HEK293 (cell line): ENCODE measurements around the gene ERP44.
"Not testable (repeated sequence)": the region's sequence is repeated elsewhere in the genome, so short reads cannot be mapped to it uniquely, and the experiment has no call there.

Experiments used
- CTCF ChIA-PET: fragments of 350-600 bp; formaldehyde crosslinking; extraction: SDS; loops from one replicate; lab custom pipeline; 2021; ENCODE audit warnings: antibody characterized with exemption; lab: Yijun Ruan, JAX
- POLR2A ChIA-PET: fragments of 300-600 bp; formaldehyde crosslinking; extraction: SDS; loops from one replicate; lab custom pipeline; 2020; ENCODE audit warnings: antibody characterized with exemption, inconsistent platforms; lab: Yijun Ruan, JAX
- H3K27ac ChIP-seq: fragments of 200-500 bp; sonication (Bioruptor generic); 2 replicates; pipeline ENCODE4 v1.5.1; 2014; ENCODE audit warnings: low read depth, low read length, control low read depth, inconsistent platforms; ENCODE audit errors: extremely low read depth
- H3K36me3 ChIP-seq, 2 experiments: fragments of 200-500 bp in 1 of 2; sonication (Bioruptor generic) in 1 of 2; 1 replicate in 1 of 2; 2 replicates in 1 of 2; pipeline ENCODE4 v1.5.1; 2014 to 2017; ENCODE audit warnings: inconsistent platforms in 2 of 2, low read length in 2 of 2; ENCODE audit not compliant: control insufficient read depth in 2 of 2, insufficient read depth in 1 of 2
- H3K4me1 ChIP-seq: fragments of 200-500 bp; sonication (Bioruptor generic); 2 replicates; pipeline ENCODE4 v1.5.1; 2014; ENCODE audit warnings: mild to moderate bottlenecking, low read length, inconsistent platforms; ENCODE audit not compliant: control insufficient read depth, insufficient read depth
- H3K4me3 ChIP-seq: 2 replicates; pipeline ENCODE4 v1.5.1; 2011; ENCODE audit warnings: low read depth, mild to moderate bottlenecking, control low read depth, low read length, moderate library complexity
- H3K9me3 ChIP-seq: fragments of 200-500 bp; sonication (Bioruptor generic); 2 replicates; pipeline ENCODE4 v1.5.1; 2014; ENCODE audit warnings: low read depth, low read length, inconsistent platforms; ENCODE audit not compliant: control insufficient read depth, insufficient read depth
- KLF9 ChIP-seq: fragments of 450-650 bp; formaldehyde crosslinking; IDR thresholded peaks from 2 replicates; pipeline ENCODE4 v1.5.1; 2016; ENCODE audit warnings: missing biosample characterization, missing genetic modification characterization, low read depth
- SCRT1 ChIP-seq: fragments of 450-650 bp; formaldehyde crosslinking; IDR thresholded peaks from 2 replicates; pipeline ENCODE4 v1.5.1; 2016; ENCODE audit warnings: missing biosample characterization, missing genetic modification characterization, borderline replicate concordance
- SCRT2 ChIP-seq: fragments of 450-650 bp; formaldehyde crosslinking; IDR thresholded peaks from 2 replicates; pipeline ENCODE4 v1.5.1; 2016; ENCODE audit warnings: missing biosample characterization, missing genetic modification characterization
- TCF7L2 ChIP-seq: IDR thresholded peaks from 2 replicates; pipeline ENCODE4 v1.6.1; 2011; ENCODE audit warnings: low read depth, mild to moderate bottlenecking, inconsistent platforms, low read length, moderate library complexity, borderline replicate concordance
- YY2 ChIP-seq: fragments of 450-650 bp; formaldehyde crosslinking; IDR thresholded peaks from 2 replicates; pipeline ENCODE4 v1.5.1; 2016; ENCODE audit warnings: missing biosample characterization, missing genetic modification characterization
- ZBTB8A ChIP-seq: fragments of 450-650 bp; formaldehyde crosslinking; IDR thresholded peaks from 2 replicates; pipeline ENCODE4 v1.5.1; 2016; ENCODE audit warnings: missing biosample characterization, missing genetic modification characterization
- ZNF112 ChIP-seq: fragments of 450-650 bp; formaldehyde crosslinking; IDR thresholded peaks from 2 replicates; pipeline ENCODE4 v1.5.0; 2017; ENCODE audit warnings: missing biosample characterization, missing genetic modification characterization
- ZNF221 ChIP-seq: fragments of 450-650 bp; formaldehyde crosslinking; IDR thresholded peaks from 2 replicates; pipeline ENCODE4 v1.5.1; 2017; ENCODE audit warnings: missing biosample characterization, missing genetic modification characterization, borderline replicate concordance
- ZNF266 ChIP-seq: fragments of 450-650 bp; formaldehyde crosslinking; IDR thresholded peaks from 2 replicates; pipeline ENCODE4 v1.5.1; 2016; ENCODE audit warnings: missing biosample characterization, missing genetic modification characterization, low read depth
- ZNF350 ChIP-seq: fragments of 450-650 bp; formaldehyde crosslinking; IDR thresholded peaks from 2 replicates; pipeline ENCODE4 v1.5.0; 2017; ENCODE audit warnings: missing biosample characterization, mild to moderate bottlenecking, missing genetic modification characterization
- ZNF416 ChIP-seq: fragments of 450-650 bp; formaldehyde crosslinking; IDR thresholded peaks from 2 replicates; pipeline ENCODE4 v1.5.1; 2016; ENCODE audit warnings: missing biosample characterization, missing genetic modification characterization
- ZNF48 ChIP-seq: fragments of 450-650 bp; formaldehyde crosslinking; IDR thresholded peaks from 2 replicates; pipeline ENCODE4 v1.5.1; 2016; ENCODE audit warnings: missing biosample characterization, missing genetic modification characterization
- ZNF514 ChIP-seq: fragments of 450-650 bp; formaldehyde crosslinking; IDR thresholded peaks from 2 replicates; pipeline ENCODE4 v1.5.1; 2016; ENCODE audit warnings: missing biosample characterization, missing genetic modification characterization
- ZNF555 ChIP-seq: fragments of 450-650 bp; formaldehyde crosslinking; conservative IDR thresholded peaks from 2 replicates; pipeline ENCODE4 v1.5.1; 2017; ENCODE audit warnings: missing biosample characterization, mild to moderate bottlenecking, missing genetic modification characterization, inconsistent platforms
- ZNF658 ChIP-seq: fragments of 450-650 bp; formaldehyde crosslinking; IDR thresholded peaks from 2 replicates; pipeline ENCODE4; 2016; ENCODE audit warnings: missing biosample characterization, missing genetic modification characterization
- ZNF777 ChIP-seq: fragments of 450-650 bp; formaldehyde crosslinking; IDR thresholded peaks from 2 replicates; pipeline ENCODE4 v1.5.1; 2017; ENCODE audit warnings: missing biosample characterization, missing genetic modification characterization, borderline replicate concordance
- ZNF792 ChIP-seq: fragments of 450-650 bp; formaldehyde crosslinking; IDR thresholded peaks from 2 replicates; pipeline ENCODE4 v1.5.1; 2016; ENCODE audit warnings: missing biosample characterization, missing genetic modification characterization
- ZNF837 ChIP-seq: fragments of 450-650 bp; formaldehyde crosslinking; IDR thresholded peaks from 2 replicates; pipeline ENCODE4 v1.5.1; 2016; ENCODE audit warnings: missing biosample characterization, missing genetic modification characterization
- TF ChIP-seq, protein P1 (sequence below): fragments of 450-650 bp; formaldehyde crosslinking; IDR thresholded peaks from 2 replicates; pipeline ENCODE4; 2016; ENCODE audit warnings: missing biosample characterization, missing genetic modification characterization
- TF ChIP-seq, protein P2 (sequence below): fragments of 450-650 bp; formaldehyde crosslinking; IDR thresholded peaks from 2 replicates; pipeline ENCODE4 v1.5.1; 2017; ENCODE audit warnings: missing biosample characterization, missing genetic modification characterization

ERP44 gene

DNA sequence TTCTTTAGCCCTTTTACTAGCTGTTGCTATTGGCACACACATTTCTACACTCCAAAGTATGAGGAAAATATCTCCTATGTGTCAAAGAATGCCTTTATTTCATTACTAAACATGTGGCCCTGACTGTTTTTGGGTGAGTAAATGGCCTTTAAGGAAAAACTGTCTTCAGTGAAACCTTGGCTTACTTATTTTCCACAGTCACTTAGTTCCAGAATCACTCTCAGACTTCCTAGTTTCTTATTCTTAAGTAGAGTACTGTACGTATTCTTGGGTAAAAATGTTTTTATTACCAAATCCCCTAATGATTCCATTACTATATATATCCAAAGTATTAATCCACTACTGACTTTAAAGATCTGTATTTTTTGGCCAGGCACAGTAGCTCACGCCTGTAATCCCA is 27.5 kb downstream of the ERP44 start:
- ChIA-PET CTCF (interaction anchor here (0.5 to 0.7 kb wide), 4 partner anchors 16 to 1786 kb away, joined by 3 to 6 read pairs (median 3); no protein-coding TSS in a partner anchor), POLR2A (no interaction called here)
- H3K36me3 ChIP-seq: no peaks in the 10 kb centered on the region
- no peaks in the 10 kb centered on the region for H3K4me1 ChIP-seq
- TF ChIP-seq ZNF350: no peak
- TF ChIP-seq ZBTB8A (tag by site-specific recombination): no peak
- no peak for TF ChIP-seq ZNF658 (tag by site-specific recombination)
- TF ChIP-seq ZNF837 (tag by site-specific recombination): no peak
- no peak for TF ChIP-seq ZNF792
- TF ChIP-seq YY2 (tag by site-specific recombination): no peak
- TF ChIP-seq ZNF221 (tag by site-specific recombination): no peak
- no peak for TF ChIP-seq ZNF555 (tag by site-specific recombination)
- no peak for TF ChIP-seq ZNF416 (tag by site-specific recombination)
- TF ChIP-seq ZNF266 (tag by site-specific recombination): no peak
- no peak overlapping the region for H3K27ac ChIP-seq
- H3K9me3 ChIP-seq: no peaks in the 10 kb centered on the region
- no peak overlapping the region for H3K4me3 ChIP-seq

DNA sequence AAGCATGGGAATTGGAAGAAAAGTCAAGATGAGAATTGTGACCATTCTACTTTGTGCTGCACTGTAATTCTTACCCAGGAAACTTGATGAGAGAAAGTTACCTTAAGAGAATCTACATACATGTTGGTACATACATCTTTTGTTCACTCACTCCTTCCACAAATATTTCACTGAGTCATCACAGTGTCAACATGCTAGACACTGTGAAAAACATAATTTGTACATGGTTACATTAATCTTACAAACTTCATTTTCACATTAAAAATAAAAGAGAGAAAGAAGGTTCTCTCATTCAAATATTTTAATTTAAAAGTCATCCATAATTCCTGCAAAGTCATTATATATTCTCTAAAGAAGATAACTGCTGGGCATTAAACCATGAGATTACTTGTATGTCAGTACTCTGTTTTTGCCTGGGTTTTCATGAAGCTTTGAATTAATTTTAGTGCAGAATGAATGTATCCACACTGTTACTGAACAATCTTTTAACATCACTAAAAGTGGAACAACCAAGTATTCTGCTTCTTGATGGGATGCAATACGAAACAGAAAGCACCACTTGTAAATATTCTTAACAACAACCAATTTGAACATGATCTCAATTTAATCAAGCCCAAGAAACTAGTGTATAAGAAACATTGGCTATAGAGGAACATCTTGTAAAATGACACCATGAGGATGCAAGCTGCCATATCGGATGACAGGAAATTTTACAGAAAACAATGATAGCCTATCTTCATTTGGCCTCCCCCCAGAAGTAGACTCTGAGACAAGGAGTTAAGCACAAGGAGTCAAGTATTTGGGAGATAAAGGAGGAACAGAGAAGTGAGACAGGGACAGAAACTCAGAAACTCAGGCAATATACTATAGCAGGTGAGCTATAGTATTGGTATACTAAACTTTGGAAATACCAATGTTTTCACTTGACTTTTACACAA is 28.4 kb downstream of the ERP44 start:
- Histone ChIP-seq H3K9me3 (no peaks in the 10 kb centered on the region), H3K4me3 (no peak overlapping the region), H3K27ac (no peak overlapping the region), H3K4me1 (peaks cover 6% of the 10 kb centered on the region), H3K36me3 (no peaks in the 10 kb centered on the region)
- POLR2A ChIA-PET: no interaction called here
- CTCF ChIA-PET: interaction anchor here (0.5 to 0.6 kb wide), 2 partner anchors 17 to 838 kb away, joined by 3 to 6 read pairs; no protein-coding TSS in a partner anchor
- TF ChIP-seq SCRT2 (tag by site-specific recombination) (no peak), TCF7L2 (no peak), KLF9 (tag by site-specific recombination) (no peak), ZNF112 (tag by site-specific recombination) (no peak), ZNF514 (tag by site-specific recombination) (no peak), SCRT1 (tag by site-specific recombination) (no peak), ZNF48 (tag by site-specific recombination) (no peak), ZNF777 (tag by site-specific recombination) (no peak)
- TF ChIP-seq, protein P1, sequence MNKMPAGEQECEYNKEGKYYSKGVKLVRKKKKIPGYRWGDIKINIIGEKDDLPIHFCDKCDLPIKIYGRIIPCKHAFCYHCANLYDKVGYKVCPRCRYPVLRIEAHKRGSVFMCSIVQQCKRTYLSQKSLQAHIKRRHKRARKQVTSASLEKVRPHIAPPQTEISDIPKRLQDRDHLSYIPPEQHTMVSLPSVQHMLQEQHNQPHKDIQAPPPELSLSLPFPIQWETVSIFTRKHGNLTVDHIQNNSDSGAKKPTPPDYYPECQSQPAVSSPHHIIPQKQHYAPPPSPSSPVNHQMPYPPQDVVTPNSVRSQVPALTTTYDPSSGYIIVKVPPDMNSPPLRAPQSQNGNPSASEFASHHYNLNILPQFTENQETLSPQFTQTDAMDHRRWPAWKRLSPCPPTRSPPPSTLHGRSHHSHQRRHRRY: no peak
- TF ChIP-seq, protein P2, sequence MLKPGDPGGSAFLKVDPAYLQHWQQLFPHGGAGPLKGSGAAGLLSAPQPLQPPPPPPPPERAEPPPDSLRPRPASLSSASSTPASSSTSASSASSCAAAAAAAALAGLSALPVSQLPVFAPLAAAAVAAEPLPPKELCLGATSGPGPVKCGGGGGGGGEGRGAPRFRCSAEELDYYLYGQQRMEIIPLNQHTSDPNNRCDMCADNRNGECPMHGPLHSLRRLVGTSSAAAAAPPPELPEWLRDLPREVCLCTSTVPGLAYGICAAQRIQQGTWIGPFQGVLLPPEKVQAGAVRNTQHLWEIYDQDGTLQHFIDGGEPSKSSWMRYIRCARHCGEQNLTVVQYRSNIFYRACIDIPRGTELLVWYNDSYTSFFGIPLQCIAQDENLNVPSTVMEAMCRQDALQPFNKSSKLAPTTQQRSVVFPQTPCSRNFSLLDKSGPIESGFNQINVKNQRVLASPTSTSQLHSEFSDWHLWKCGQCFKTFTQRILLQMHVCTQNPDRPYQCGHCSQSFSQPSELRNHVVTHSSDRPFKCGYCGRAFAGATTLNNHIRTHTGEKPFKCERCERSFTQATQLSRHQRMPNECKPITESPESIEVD (tag by site-specific recombination): no peak

DNA sequence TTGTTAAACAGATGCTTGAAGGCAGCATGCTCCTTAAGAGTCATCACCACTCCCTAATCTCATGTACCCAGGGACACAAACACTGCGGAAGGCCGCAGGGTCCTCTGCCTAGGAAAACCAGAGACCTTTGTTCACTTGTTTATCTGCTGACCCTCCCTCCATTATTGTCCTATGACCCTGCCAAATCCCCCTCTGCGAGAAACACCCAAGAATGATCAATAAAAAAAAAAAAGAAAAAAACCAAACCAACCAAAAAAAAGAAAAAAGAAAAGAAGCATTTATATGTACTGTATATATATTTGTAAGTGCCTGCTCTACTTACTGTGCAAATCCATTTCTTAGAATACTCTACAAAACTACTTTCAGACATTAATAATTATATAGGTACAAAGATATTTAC is 29.7 kb downstream of the ERP44 start:
- H3K4me1 ChIP-seq, H3K4me3 ChIP-seq, H3K36me3 ChIP-seq, H3K9me3 ChIP-seq, H3K27ac ChIP-seq, CTCF ChIA-PET, POLR2A ChIA-PET: not testable (repeated sequence)

DNA sequence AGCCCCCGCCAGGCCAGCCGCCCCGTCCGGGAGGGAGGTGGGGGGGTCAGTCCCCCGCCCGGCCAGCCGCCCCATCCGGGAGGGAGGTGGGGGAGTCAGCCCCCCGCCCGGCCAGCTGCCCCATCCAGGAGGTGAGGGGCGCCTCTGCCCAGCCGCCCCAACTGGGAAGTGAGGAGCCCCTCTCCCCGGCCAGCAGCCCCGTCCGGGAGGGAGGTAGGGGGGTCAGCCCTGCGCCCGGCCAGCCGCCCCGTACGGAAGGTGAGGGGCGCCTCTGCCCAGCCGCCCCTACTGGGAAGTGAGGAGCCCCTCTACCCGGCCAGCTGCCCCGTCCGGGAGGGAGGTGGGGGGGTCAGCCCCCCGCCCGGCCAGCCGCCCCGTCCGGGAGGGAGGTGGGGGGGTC is 30.8 kb downstream of the ERP44 start:
- H3K36me3 ChIP-seq, CTCF ChIA-PET, POLR2A ChIA-PET, H3K4me1 ChIP-seq, H3K4me3 ChIP-seq, H3K27ac ChIP-seq, H3K9me3 ChIP-seq: not testable (repeated sequence)
